Fibroblast of lung (primary cell): Measurements from ENCODE around the gene TBCA. TPM values are rescaled to one million over a fixed set of nuclear protein-coding genes. Genes with fewer than 3 reads are reported as not detected.

ENCODE experiments used
- DNase-seq, 2 donors: peaks; one replicate each; pipeline versions ENCODE4 v3.0.0 to v3.0.0-alpha.2; 2010; ENCODE audit warnings: low read depth in 2 of 2
- H2AFZ ChIP-seq: 2 replicates; pipeline ENCODE4 v1.5.1; 2012; ENCODE audit warnings: low read length, control low read depth, inconsistent platforms
- H3K27ac ChIP-seq: 2 replicates; pipeline ENCODE4 v1.5.1; 2011; ENCODE audit warnings: low read length, control low read depth; ENCODE audit not compliant: insufficient read depth
- H3K27me3 ChIP-seq: 2 replicates; pipeline ENCODE4 v1.5.1; 2011; ENCODE audit warnings: mild to moderate bottlenecking, low read length; ENCODE audit not compliant: control insufficient read depth, insufficient read depth
- H3K36me3 ChIP-seq: 2 replicates; pipeline ENCODE4 v1.5.1; 2011; ENCODE audit warnings: low read length; ENCODE audit not compliant: control insufficient read depth, insufficient read depth
- H3K4me1 ChIP-seq: 2 replicates; pipeline ENCODE4 v1.5.1; 2011; ENCODE audit warnings: low read length; ENCODE audit not compliant: control insufficient read depth, insufficient read depth; ENCODE audit errors: extremely low read depth
- H3K4me2 ChIP-seq: 2 replicates; pipeline ENCODE4 v1.5.1; 2011; ENCODE audit warnings: low read length, control low read depth; ENCODE audit not compliant: insufficient read depth; ENCODE audit errors: extremely low read depth
- H3K4me3 ChIP-seq, 4 experiments: fragments of 200-600 bp in 1 of 4; sonication (generic) in 1 of 4; replicated peaks in 1 of 4; 2 replicates each; pipeline ENCODE4 v1.5.1; 2011 to 2016; ENCODE audit warnings: low read length in 4 of 4, low read depth in 3 of 4, mild to moderate bottlenecking in 3 of 4, control low read depth in 2 of 4, inconsistent platforms in 1 of 4, mixed read lengths in 1 of 4; ENCODE audit not compliant: insufficient read depth in 1 of 4; ENCODE audit errors: control extremely low read depth in 1 of 4
- H3K79me2 ChIP-seq: 2 replicates; pipeline ENCODE4 v1.5.1; 2012; ENCODE audit warnings: mild to moderate bottlenecking, low read length, inconsistent platforms; ENCODE audit not compliant: control insufficient read depth, insufficient read depth
- H3K9ac ChIP-seq: 2 replicates; pipeline ENCODE4 v1.5.1; 2011; ENCODE audit warnings: mild to moderate bottlenecking, low read length, control low read depth; ENCODE audit not compliant: insufficient read depth
- H3K9me3 ChIP-seq: 2 replicates; pipeline ENCODE4 v1.5.1; 2012; ENCODE audit warnings: low read depth, low read length; ENCODE audit not compliant: control insufficient read depth, insufficient read depth
- H4K20me1 ChIP-seq: 2 replicates; pipeline ENCODE4 v1.5.1; 2011; ENCODE audit warnings: low read length; ENCODE audit not compliant: control insufficient read depth, insufficient read depth; ENCODE audit errors: extremely low read depth
- CTCF ChIP-seq, 2 donors: IDR thresholded peaks in 1 of 2; conservative IDR thresholded peaks in 1 of 2; 1 replicate in 1 of 2; 2 replicates in 1 of 2; pipeline ENCODE4 v1.5.1; 2011 to 2012; ENCODE audit warnings: low read length in 2 of 2, control low read depth in 1 of 2, inconsistent platforms in 1 of 2, low read depth in 1 of 2, mild to moderate bottlenecking in 1 of 2
- EZH2 ChIP-seq: IDR thresholded peaks from 2 replicates; pipeline ENCODE4 v1.5.1; 2012; ENCODE audit warnings: low read length, control low read depth, mild to moderate bottlenecking; ENCODE audit errors: missing control alignments
- polyA plus RNA-seq, 2 donors: library from polyadenylated mRNA; depleted of rRNA in 1 of 2; stranded (reverse) in 1 of 2; unstranded in 1 of 2; fragments of >200 nt; gene quantifications; 2 replicates each; pipeline ENCODE4 v1.2.1, GENCODE V29; 2011 to 2012; ENCODE audit warnings: missing spikeins in 1 of 2
- total RNA-seq: library from RNA; depleted of rRNA; stranded (reverse); fragments of >200 nt; gene quantifications from 2 replicates; pipeline ENCODE4 v1.2.1, GENCODE V29; 2014

Gene TBCA
- total and polyA plus RNA-seq, 2 donors (not counting 1 experiment from before 2014, with no cell fraction given): 125 to 238 TPM

GRCh38 chr5:77727190-77727589 lies 48.9 kb downstream of the TBCA start:
- Histone ChIP-seq H3K27me3 (no peaks in the 10 kb centered on the region), H3K4me2 (no peak overlapping the region)

GRCh38 chr5:77725616-77726015 lies 50.5 kb downstream of the TBCA start:
- Histone ChIP-seq H4K20me1 (no peaks in the 10 kb centered on the region), H3K79me2 (peaks cover 22% of the 10 kb centered on the region), H3K9me3 (no peaks in the 10 kb centered on the region), H3K36me3 (no peaks in the 10 kb centered on the region), H3K9ac (no peak overlapping the region), H3K27ac (no peak overlapping the region), H3K27me3 (no peaks in the 10 kb centered on the region), H2AFZ (no peak overlapping the region), H3K4me3 (no peak overlapping the region), H3K4me2 (no peak overlapping the region), H3K4me1 (no peaks in the 10 kb centered on the region)
- no peak for DNase-seq
- TF ChIP-seq EZH2 (no peak), CTCF (conservative IDR thresholded peaks at IDR 0.05 in 1 of 2, IDR thresholded peaks at IDR 0.05 in 1 of 2; ENCODE audit: low read depth in 1 of 2, low read length in 2 of 2) (no peak)

More at GRCh38 chr5:77727190-77727589, 48.9 kb downstream of the TBCA start:
- Histone ChIP-seq H3K4me1 (no peaks in the 10 kb centered on the region), H3K79me2 (peaks cover 26% of the 10 kb centered on the region), H3K27ac (no peak overlapping the region), H3K9ac (no peak overlapping the region), H2AFZ (no peak overlapping the region), H3K36me3 (no peaks in the 10 kb centered on the region), H4K20me1 (no peaks in the 10 kb centered on the region), H3K9me3 (no peaks in the 10 kb centered on the region), H3K4me3 (no peak overlapping the region)
- no peak for DNase-seq
- TF ChIP-seq CTCF (conservative IDR thresholded peaks at IDR 0.05 in 1 of 2, IDR thresholded peaks at IDR 0.05 in 1 of 2; ENCODE audit: low read depth in 1 of 2, low read length in 2 of 2) (no peak), EZH2 (no peak)

GRCh38 chr5:77724934-77725333 lies 51.2 kb downstream of the TBCA start:
- Histone ChIP-seq H3K4me1 (no peaks in the 10 kb centered on the region), H3K9me3 (no peaks in the 10 kb centered on the region), H3K27me3 (no peaks in the 10 kb centered on the region)

More at GRCh38 chr5:77724934-77725333, 51.2 kb downstream of the TBCA start:
- H3K4me3 ChIP-seq: no peak overlapping the region
- no peaks in the 10 kb centered on the region for H3K36me3 ChIP-seq
- H3K4me2 ChIP-seq: no peak overlapping the region
- no peak overlapping the region for H3K9ac ChIP-seq
- TF ChIP-seq CTCF (conservative IDR thresholded peaks at IDR 0.05 in 1 of 2, IDR thresholded peaks at IDR 0.05 in 1 of 2; ENCODE audit: low read depth in 1 of 2, low read length in 2 of 2) (no peak), EZH2 (no peak)
- DNase-seq: no peak
- no peak overlapping the region for H3K27ac ChIP-seq
- H4K20me1 ChIP-seq: no peaks in the 10 kb centered on the region
- no peak overlapping the region for H2AFZ ChIP-seq
- peaks cover 21% of the 10 kb centered on the region for H3K79me2 ChIP-seq
